Pons (tissue), 1 donor: Measurements from ENCODE around the gene CATSPERB.
"Not testable (repeated sequence)": the region's sequence is repeated elsewhere in the genome, so short reads cannot be mapped to it uniquely, and the experiment has no call there.

ENCODE experiments used
- DNase-seq: peaks from one replicate; pipeline ENCODE4 v3.0.0-alpha.2; 2016; ENCODE audit warnings: low spot score

The CATSPERB gene

DNA sequence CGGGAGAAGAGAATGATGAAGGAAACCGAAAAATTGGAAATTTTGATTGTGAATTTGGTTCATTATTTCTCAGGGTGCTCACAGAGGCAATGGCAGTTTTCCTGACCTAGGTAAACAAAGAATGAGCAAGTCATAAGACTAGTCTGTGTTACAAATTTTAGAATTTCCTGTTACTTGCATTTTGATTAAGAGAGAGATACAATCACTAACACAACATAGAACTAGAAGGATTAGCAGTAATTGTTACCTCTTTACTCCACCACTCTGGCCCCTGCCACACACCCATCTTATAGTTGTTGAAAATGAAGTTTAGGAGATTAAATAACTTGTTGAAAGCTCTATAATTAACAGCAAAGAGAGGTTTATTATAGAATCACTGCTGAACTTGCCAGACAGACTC, 62.0 kb downstream of the CATSPERB start:
- DNase-seq = no peak

DNA sequence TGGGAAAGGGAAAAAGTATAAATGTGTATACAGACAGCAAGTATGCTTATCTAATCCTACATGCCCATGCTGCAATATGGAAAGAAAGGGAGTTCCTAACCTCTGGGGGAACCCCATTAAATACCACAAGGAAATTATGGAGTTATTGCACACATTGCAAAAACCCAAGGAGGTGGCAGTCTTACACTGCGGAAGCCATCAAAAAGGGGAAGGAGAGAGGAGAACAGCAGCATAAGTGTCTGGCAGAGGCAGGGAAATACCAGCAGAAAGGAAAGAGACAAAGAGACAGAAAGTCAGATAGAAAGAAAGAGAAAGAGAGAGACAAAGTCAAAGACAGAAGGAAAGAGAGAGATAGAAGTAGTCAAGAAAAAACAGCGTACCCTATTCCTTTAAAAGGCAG, 64.8 kb downstream of the CATSPERB start:
- not testable (repeated sequence) for DNase-seq

- no peak for DNase-seq
Measured at GRCh38 chr14:91660790-91661189, 71.1 kb downstream of the CATSPERB start.

- DNase-seq = no peak
Measured at GRCh38 chr14:91654836-91655235, 77.0 kb downstream of the CATSPERB start.

DNA sequence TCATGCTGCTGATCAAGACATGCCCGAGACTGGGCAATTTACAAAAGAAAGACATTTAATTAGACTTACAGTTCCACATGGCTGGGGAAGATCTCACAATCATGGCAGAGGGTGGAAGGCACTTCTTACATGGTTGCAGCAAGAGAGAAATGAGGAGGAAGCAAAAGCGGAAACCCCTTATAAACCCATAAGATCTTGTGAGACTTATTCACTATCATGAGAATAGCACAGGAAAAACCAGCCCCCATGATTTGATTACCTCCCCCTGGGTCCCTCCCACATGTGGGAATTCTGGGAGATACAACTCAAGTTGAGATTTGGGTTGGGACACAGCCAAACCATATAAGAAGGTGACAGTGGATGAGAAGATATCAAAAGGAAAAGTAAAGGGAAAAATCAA, 78.4 kb downstream of the CATSPERB start:
- no peak for DNase-seq

- peak; percentile 66 for DNase-seq
Measured at GRCh38 chr14:91649930-91650329, 82.0 kb downstream of the CATSPERB start.

- no peak for DNase-seq
Measured at GRCh38 chr14:91647856-91648255, 84.0 kb downstream of the CATSPERB start.

GRCh38 chr14:91636604-91637003, 95.3 kb downstream of the CATSPERB start:
- DNase-seq = peak; percentile 1

- no peak for DNase-seq
Measured at GRCh38 chr14:91624757-91625156, 107.1 kb downstream of the CATSPERB start.

GRCh38 chr14:91614187-91614586, 117.7 kb downstream of the CATSPERB start:
- DNase-seq = no peak

GRCh38 chr14:91613459-91614112, 118.3 kb downstream of the CATSPERB start:
- DNase-seq = no peak

- DNase-seq = no peak
Measured at GRCh38 chr14:91611528-91611927, 120.4 kb downstream of the CATSPERB start.

GRCh38 chr14:91609161-91609560, 122.7 kb downstream of the CATSPERB start:
- DNase-seq = no peak

GRCh38 chr14:91607322-91608047, 124.4 kb downstream of the CATSPERB start:
- DNase-seq = no peak

DNA sequence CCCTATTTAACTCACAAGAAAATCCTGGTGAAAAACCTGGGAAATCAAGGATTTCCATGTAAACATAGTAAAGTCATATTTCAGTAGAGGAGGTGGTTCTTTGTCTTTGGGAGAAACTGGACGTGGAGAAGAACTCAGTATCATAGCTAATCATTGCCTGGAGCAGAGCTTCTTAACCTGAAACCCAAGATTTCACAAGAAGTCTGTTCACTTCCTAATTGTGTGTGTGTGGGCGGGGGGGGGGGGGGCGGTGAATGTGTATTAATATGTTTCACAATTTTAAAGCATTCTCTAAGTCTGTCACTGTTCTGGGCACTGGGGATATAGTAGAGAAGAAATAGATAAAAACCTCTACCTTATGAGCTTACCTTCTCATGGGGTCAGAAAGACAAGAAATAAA, 125.0 kb downstream of the CATSPERB start:
- no peak for DNase-seq

DNA sequence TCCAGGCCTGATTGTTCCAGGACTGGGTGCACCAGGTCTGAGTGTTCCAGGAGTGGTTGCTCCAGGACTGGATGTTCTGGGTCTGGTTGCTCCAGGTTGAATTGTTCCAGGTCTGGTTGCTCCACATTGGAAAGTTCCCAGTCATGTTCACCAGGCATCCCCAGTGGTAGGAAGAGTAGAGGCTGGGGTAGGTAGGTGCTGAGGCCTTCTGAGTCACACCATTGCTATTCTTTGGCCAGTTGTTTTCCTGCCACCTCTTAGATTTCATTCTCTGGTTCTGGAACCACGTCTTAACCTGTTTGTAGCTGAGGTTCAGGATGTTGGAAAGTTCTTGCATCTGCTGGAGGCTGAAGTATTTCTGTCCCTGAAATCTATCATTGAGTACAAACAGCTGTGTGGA, 127.3 kb downstream of the CATSPERB start:
- DNase-seq = not testable (repeated sequence)

GRCh38 chr14:91599994-91600393, 131.9 kb downstream of the CATSPERB start:
- DNase-seq = no peak

DNA sequence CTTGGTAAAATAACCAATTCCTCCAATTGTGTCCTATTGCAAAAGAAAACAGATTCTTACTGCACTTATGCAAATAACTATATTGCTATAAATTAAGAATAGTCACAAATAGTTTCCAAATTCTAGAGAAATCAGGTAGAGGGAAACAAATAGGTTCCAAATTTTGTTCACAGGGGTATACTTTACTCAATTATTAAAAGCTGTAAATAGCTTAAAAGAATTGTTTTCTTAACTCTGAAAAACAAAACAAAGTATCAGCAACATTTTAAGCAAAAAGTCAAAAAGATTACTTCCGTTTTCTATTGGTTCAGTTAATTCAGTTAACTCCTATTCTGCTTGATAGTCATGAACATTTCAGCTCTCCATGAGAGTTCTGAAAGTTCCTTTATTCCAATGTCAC, 136.2 kb downstream of the CATSPERB start:
- DNase-seq = no peak

DNA sequence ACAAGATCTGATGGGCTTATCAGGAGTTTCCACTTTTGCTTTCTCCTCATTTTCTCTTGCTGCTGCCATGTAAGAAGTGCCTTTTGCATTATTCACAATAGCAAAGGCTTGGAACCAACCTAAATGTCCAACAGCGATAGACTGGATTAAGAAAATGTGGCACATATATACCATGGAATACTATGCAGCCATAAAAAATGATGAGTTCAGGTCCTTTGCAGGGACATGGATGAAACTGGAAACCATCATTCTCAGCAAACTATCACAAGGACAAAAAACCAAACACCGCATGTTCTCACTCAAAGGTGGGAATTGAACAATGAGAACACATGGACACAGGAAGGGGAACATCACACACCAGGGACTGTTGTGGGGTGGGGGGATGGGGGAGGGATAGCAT, 137.9 kb downstream of the CATSPERB start:
- DNase-seq = not testable (repeated sequence)

GRCh38 chr14:91586410-91586809, 145.5 kb downstream of the CATSPERB start:
- no peak for DNase-seq

GRCh38 chr14:91585856-91586255, 146.0 kb downstream of the CATSPERB start:
- no peak for DNase-seq

GRCh38 chr14:91582761-91583160, 149.1 kb downstream of the CATSPERB start:
- no peak for DNase-seq

- no peak for DNase-seq
Measured at GRCh38 chr14:91580876-91581577, 150.9 kb downstream of the CATSPERB start.
